GM19463 (cell line): ENCODE results near the gene ALDH1A3.

Source experiments
- ATAC-seq: cut with Tn5 transposase; IDR thresholded peaks from one replicate; pipeline ENCODE4 v1.9.1; 2021; ENCODE audit warnings: mild to moderate bottlenecking, moderate library complexity; ENCODE audit not compliant: unreplicated experiment

Gene ALDH1A3

DNA sequence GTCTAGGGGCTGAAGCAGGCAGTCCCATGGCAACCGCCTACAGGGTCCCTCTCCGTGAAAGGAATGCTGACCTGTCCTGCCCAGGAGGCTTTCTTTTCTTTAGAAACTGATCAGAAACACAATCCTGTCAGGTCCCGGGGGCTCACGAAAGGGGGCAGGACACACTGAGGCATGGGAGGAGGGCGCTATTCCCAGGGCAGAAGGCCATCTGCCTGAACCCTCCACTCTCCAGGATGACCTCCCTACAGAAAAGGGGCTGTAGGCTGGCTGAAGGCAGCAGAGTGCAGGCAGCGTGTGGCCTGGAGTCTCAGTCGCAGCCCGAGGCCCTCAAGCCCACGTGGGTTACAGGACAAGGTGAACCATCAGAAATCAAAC is 21.2 kb downstream of the ALDH1A3 start:
- ATAC-seq, result no peak

DNA sequence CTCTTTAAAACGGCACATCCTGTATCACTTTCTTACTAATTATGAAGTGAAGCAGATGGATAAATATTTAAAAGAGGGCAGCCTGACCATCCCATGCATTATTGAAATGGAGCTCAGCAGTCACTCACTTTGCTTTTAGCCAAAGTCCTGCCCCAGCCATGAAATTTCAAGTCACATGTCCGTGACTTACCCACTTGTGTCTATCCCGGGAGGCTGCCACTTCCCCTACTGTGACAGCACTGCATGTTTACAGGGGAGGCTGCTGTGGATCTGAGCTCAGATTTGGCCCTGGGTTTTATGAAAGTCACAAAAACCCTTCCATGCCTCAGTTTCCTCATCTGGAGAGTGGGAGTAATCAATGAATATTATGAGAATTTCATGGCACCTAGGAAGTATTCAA is 21.7 kb downstream of the ALDH1A3 start:
- ATAC-seq, result no peak

DNA sequence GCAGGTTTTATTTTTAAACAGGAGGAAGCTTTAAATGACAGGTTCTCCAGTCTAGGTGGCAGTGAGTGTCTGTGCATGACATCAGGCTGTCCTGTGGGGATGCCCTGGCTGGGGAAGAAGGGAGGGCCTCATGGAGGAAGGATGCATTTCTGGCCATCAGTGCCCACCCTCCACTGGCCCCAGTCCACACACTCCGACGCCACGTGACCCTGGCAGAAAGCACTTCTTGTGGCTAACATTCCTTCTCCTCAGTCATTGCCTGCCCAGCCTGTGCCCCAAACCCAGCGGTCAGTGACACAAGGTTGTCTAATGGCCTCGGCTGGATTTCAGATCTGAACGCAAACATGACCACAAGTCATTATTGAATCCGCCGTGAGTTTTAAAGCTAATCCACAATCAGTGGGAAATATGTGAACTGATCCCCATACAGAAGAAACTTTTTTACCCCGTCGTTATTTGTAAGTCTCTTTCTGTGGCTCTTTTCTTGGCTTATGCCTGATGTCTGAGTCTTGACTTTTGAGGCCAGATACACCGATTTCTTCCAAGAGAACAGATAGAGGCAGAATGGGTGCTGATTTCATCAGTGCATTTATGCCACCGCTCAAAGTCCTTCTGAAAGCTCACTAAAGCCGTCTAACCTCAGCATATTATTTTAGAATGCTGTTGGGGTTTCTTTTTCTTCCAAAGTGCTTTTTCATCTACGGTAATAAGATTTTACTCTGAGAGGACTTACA is 22.2 kb downstream of the ALDH1A3 start:
- ATAC-seq, result no peak

DNA sequence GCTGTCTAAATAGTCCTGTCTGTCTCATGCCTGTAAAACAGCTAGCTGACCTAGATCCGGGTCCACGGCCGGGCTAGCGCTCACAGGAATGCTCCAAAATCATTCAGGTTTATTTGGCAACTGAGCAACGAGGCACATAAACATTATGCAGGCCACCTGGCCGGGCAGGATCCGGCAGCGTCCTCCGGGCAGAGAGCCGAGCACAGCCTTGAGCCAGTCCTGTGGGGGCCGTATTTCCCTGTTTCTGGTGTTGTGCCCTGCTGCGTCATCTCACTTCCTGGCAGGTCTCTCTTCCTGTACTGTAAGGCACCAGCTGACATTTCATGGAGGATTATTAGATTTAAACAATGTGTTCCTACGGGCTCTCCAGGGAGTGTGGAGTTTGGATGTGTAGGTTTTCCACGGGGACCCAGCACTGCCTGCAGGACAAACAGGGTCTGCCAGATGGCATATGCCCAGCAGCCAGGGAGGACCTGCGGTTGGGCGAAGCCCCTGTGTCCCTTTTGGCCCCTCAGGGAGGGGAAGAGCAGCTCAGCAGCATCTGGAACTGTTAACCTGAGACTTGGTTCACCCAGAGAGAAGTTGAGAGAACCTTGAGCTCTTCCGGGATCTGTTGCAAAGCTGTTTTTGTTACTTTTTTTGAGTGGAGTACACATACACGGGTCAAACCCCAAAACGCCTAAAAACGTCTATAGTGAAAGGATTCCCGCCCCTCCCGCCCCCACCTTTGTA is 23.0 kb downstream of the ALDH1A3 start:
- no peak for ATAC-seq

DNA sequence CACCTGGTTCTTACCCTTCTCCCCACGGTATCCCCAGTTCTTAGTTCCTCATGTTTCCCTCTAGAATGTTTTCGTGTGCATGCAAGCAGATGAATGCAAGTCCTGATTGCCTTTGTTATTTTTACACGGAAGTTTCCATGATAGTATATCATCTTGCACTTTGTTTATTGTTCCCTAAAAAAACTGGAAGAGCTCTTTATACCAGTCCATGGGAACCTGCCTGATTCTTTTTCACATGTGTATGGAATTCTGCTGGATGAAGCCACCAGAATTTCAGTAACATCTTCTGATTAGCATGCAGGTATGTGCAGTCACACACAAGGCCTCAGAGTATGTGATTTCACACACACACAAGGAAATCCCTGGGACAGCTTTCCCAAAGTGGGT is 23.5 kb downstream of the ALDH1A3 start:
- no peak for ATAC-seq

DNA sequence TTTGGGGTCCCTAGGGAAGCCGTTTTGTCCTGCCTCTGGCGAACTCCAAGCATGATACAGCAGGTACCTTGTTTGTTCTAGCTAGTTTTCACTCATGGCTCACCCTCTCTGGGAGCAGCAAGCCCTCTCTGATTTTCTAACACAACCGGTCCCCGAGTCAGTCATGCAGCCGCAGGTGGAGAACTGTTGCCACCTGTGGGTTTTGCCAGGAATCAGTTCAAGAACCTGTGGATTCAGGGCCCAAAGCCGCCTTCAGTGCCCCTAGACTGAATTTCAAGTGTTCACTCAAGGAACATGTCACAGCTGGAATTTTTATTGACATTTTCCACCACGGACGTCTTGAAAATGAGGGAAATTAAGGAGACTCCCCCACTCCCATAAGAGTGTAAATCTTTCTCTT is 26.2 kb downstream of the ALDH1A3 start:
- no peak for ATAC-seq

DNA sequence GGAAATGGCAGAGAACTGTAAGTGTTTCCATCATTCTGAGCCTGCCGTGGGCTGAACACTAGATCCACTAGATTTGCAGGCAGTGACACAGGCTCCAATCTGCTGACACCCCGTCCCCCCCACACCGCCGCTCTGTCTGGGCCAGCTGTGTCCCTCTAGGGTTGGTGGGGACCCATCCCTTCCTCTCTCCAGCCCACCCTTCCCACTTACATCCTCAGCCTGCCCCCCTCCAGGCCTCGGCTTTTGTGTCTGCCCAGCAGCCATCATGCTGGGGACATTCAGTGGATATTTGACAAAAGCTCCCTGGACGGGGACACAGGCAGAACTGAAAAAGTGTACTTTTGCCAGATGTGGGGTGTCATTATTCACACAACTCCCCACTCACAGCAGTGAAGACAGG is 28.8 kb downstream of the ALDH1A3 start:
- ATAC-seq, result no peak

DNA sequence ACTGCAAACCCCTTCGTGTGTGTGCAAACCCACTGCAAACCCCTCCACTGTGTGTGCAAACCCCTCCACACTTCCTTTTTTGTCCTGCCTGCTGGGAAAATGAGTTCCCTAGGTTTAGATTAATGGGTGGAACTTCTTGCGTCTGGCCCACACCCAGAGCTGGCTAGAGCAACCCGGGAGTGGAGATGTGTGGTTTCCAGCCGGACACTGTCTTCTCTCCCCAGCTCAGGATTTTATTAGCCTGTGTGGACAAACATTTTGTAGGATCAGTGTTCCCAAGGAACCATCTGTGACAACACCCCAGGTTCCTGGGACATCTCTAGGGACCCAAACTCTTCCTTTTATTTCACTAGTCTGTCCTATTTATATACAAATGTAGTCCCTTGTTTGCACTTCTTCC is 29.9 kb downstream of the ALDH1A3 start:
- ATAC-seq, result no peak

DNA sequence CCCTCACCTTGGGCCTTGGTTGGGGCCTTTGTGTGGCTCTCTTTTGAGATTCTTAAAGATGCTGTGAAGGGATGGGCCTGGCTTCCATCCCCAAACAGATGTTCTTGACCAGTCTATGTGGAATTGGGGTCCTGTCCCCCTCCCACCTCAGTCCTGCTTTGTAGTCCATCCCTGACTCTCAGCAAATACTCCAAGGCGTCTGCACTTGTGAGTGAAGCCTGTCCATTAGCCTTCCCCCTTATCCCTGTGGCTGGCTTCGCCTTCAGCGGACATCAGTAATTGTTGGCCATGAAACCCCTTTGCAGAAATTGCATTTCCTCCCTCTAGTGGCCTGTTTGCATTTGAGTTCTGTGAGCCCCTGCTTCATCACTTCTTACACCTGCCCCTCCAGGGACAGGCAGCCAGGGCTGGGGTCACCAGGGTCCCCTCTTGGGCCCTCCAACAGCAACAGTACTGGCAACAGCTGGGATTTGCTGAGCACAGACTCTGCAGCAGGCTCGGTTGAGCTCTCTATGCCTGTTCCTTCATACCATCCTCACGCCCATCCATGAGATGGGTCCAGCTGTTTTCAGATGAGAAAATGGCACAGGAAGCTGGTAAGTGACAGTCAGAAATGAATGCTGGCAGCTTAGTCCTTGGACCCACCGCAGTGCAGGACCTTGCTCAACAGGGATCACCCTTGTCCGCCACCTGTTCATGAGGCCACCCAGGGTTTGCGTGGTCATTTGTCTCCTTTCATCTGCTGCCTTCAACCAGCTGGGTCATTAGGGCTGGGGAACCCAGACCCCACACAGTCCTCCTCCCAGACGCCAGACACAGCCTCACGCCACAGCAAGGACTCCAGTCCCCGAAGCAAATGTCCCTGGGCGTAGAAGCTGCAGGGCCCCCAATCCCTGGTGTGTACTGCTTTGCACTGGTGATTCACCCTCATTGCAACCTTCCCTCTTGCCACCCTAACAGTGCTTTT is 30.6 kb downstream of the ALDH1A3 start:
- no peak for ATAC-seq

DNA sequence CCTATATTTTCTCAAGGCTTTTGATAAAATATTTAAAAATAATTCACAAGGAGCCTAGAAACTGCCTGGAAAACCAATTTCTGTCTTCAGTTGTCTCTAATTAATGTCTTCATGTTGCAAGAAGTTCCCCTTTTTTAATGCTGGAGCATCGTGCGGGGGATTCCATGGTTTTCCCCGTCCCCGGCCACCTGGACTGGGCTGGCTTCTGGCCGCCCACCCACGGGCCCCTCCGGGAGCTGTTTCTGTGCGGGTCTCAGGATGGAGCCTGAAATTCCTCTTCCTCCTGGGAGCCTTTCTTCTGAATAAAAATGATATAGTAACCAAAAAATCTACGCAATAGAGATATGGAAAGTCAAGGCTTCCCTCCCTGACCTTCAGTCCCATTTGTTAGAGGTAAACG is 31.5 kb downstream of the ALDH1A3 start:
- ATAC-seq, result no peak

DNA sequence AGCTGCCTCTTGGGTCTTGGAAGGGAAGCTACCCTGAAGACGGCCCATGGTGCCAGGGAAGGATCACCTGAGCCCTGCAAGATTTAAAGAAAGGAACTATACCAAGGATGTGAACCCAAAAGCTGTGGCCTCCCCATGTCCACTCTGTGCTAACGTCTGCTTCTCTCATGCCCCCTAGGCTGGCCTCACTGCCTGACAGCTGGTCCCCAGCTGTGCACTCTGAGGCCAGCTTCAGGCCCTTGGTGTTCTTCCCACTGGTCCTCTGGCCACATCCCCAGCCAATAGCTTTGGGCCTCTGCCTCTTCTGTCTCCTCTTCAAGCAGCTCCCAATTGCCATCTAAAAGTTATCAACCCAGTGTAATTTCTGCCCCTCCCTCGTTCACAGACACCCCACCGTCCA is 34.3 kb downstream of the ALDH1A3 start:
- ATAC-seq, result no peak

DNA sequence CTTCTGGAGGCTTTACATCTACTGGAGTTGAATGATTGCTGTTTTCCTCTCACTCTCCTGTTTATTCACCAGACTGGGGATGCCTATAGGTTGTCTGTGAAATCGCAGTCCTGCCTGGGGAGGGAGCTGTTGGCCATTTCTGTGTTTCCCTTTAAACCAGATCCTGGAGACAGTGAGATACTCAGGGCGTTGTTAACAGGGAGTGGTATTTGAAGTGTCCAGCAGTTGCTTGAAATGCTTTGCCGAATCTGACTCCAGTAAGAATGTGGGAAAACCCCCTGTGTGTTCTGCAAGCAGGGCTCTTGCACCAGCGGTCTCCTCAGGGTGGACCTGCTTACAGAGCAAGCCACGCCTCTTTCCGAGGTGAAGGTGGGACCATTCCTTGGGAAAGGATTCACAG is 35.2 kb downstream of the ALDH1A3 start:
- no peak for ATAC-seq

DNA sequence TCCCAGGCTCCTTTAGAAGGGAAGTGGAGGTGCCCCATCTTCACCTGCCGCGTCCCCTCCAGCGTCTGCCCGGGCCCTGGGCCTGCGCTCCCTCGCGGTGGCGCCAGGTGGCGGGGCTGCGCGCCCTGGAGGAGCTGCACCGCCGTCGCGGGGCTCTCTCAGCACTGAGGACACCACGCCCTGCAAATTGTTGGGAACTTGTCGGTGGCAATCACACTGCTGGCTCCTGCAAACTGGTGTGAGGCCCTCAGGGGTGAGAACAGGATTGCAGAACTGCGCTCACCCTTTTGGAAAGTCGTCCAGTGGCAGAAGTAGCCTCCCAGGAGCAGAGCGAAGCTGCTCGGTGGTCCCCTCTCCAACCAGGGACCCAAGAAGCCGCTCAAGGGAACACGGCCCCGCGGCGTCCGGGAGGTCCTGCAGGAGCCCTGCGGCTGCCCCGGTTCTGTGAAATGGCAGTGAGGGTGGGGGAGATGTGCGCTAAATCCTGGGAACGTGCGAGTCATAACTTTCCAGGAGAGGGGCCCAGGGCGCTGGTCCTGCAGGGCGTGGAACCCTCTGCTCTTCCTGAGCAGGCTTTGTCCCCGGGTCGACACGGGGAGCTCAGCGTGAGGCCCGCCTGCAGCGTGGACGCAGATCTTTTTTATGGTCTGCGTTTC is 38.5 kb downstream of the ALDH1A3 start:
- ATAC-seq, result peak; percentile 63

DNA sequence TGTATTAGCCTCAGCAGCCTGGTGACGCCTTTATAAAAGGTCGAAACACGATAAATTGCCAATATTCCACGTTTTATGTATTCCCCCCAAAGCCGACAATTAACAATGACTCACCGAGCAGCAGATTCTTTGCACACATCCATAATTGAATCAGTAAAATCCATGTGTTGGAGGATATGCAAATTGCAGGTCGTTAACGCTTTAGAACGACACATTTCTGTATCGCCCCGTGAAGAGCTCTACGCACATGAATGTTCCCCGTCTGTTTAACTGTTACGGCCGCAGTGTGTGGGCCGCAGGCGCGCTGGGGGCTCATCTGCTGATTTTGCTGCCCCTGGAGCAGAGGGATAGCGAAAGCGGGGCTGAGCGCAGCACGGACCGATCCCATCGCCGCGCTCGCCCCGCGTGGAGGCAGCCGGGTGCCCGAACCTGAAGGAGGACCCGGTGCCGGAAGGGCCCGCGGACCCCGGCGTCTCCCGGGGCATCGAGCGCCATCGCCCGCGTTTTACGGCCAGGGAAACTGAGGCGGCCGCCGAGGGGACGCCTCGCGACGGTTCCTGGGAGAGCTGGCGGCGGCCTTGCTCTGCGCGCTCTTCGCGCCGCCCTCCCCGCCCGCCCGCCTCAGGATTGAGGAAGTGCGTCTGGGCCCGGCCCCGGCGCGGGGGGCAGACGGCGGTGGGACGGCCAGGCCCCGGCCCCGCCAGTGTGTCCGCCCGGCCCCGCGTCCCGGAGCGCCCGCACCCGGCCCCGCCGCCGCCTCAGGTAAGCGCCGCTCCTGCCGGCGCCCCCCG is 39.3 kb downstream of the ALDH1A3 start, which contains the start of gene LRRK1:
Gene LRRK1, plus strand, starts transcription at position 668 of the 791 bp plus-strand sequence. CDS start 5,276 bp downstream, outside the sequence.
- peak; percentile 27 for ATAC-seq

DNA sequence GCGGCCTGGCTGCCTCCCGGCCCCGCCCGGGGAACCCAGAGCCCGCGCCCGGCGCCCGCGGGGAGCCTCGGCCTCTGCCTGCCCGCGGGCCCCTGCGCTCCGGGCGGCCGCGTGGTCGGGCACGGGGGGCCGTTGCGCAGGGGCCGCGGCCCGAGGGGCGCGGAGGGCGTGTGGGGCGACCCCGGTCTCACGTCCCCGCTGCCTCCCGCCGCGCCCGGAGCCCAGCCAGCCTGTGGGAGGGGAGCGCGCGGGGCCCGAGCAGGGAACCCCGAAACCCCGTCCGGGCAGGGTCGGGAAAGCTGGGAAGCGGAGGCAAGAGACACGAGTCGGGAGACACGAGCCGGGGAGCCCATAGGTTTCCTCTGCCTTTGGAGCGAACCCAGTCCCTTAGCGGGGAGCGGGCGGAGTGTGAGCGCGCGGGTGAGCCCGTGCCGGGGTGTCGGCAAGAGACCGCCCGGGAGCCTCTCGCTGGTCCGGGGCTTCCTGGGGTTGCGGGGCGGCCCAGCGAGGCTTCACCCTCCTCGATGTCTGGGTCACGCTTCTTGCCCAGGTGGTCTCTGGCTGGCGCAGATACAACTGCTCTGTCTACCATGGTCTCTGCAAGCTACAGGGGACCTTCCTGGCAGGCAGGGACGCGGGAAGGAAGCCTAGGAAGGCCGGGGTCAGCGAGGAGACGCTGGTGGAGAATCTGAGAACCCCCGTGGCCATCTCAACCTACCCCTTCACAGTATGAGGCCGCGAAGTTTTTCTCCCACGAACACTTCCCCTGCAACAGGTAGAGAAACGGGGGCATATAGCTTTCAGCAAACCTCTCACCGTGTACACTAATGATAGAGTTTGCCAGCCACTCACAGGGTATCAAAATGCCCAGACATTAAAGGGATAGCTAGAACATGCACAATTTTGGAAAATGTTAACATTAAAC is 40.1 kb downstream of the ALDH1A3 start:
- peak; percentile 6 for ATAC-seq

DNA sequence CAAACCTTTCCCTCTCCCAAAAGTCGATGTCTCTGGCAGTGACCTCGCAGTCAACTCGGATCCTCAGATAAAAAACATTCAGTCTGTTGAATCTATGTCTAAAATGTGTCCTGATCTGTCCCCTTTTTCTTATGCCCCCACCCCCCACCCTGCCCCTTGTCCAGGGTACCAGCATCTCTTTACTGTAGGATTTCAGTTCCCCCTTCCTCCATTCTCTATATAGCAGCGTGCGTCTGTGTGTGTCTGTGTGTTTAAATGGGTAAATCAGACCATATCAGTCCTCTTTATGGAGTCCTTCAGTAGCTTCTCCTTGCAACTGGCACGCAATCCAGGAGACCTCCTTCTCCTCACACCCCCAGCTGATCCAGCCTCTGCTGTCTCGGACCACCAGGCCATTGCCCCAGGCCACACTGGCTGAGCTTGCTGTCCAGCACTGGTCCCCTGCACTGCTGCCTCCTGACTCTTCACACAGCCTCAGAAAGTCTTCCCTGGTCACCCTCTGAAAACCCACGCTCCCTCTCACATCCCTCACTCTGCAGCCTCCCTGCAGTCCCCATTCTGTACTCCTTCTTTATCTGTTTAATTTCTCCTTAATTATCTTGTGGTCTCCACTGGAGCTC is 41.0 kb downstream of the ALDH1A3 start:
- ATAC-seq, result no peak

DNA sequence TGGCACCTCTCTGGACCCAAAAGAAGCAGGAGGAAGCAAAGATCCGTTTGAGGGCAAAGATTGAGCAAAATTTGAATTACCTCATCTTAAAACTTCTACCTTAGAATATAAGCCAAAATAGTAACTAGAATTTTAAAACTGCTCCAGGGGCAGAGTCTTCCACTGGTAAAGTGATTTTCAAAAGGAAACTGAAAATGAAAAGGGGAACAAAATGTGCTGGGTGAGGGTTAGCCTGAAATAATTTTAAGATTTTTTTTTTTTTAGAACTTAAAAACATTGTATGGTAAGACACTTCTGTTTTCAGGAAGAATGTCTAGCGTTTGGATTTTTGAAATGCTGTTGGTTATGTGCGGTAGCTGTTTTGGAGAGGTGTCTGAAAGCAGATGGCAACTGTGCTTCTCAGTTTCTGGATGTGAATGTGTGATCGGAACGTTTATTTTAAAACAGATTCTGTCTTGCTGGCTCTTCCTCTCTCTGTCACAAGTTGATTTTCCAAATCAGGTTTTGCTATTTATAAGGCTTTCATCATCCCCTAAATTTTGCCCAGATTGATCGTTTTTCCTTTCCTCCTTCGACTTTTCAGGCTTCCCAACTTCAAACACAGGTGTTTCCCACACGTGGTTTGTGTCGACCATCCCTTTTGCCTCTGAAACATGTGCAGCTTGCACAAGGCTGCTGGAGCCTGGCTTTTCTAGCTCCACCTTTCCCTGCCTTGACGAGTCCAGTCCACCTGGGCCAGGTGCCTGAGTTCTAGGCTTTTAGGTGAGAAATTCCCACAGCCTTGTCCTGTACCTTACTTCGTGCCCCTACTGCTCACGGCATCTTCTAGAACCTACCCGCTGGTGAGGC is 42.8 kb downstream of the ALDH1A3 start:
- peak; percentile 12 for ATAC-seq

DNA sequence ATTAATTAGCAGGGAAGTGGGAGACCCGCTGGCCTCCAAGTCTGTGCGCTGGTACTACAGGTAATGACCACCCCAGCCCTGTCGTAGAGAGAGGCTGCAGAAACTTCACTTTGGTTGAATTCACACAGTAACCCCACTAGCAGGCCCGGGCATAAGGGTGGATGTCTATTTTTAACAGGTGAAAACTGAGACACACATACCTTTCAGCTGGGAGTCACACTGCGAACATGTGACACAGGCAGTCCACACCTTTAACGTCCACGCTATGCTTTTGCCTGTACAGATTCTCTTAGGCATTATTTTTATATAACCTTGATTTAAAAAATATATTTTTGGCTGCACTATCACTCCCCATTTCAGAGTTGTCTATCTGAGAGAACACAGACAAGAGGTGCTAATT is 43.4 kb downstream of the ALDH1A3 start:
- ATAC-seq, result no peak
